Muscle layer of duodenum (tissue), 2 donors: ENCODE data around the gene UCK1.
"Not testable (repeated sequence)": the region's sequence is repeated elsewhere in the genome, so short reads cannot be mapped to it uniquely, and the experiment has no call there.

ENCODE experiments used
- H3K27ac ChIP-seq: one replicate; pipeline ENCODE4 v1.7.0; 2013; ENCODE audit warnings: mild to moderate bottlenecking, low read length
- H3K27me3 ChIP-seq: one replicate; pipeline ENCODE4 v1.7.0; 2013; ENCODE audit warnings: low read depth, mild to moderate bottlenecking, control low read depth, low read length
- H3K36me3 ChIP-seq, 2 donors: one replicate each; pipeline ENCODE4 v1.7.0; 2013; ENCODE audit warnings: low read length in 2 of 2, control low read depth in 1 of 2, mild to moderate bottlenecking in 1 of 2; ENCODE audit not compliant: insufficient read depth in 2 of 2, control insufficient read depth in 1 of 2
- H3K4me1 ChIP-seq, 2 donors: one replicate each; pipeline ENCODE4 v1.7.0; 2013; ENCODE audit warnings: low read length in 2 of 2, mild to moderate bottlenecking in 2 of 2, control low read depth in 1 of 2, moderate library complexity in 1 of 2; ENCODE audit not compliant: insufficient read depth in 2 of 2, control insufficient read depth in 1 of 2
- H3K4me3 ChIP-seq, 2 donors: one replicate each; pipeline ENCODE4 v1.7.0; 2013; ENCODE audit warnings: low read length in 2 of 2, low read depth in 1 of 2, mild to moderate bottlenecking in 1 of 2
- H3K9me3 ChIP-seq, 2 donors: one replicate each; pipeline ENCODE4 v1.7.0; 2013; ENCODE audit warnings: low read length in 2 of 2, control low read depth in 1 of 2, mild to moderate bottlenecking in 1 of 2; ENCODE audit not compliant: control insufficient read depth in 1 of 2
- donor health status: healthy.

Gene UCK1

GRCh38 chr9:131549186-131549585 is 18.1 kb upstream of the UCK1 start:
- Histone ChIP-seq H3K4me1 (peaks cover 0 to 14% of the 10 kb centered on the region in 2 donors), H3K27me3 (peaks cover 16% of the 10 kb centered on the region)
- H3K36me3 ChIP-seq, H3K9me3 ChIP-seq, H3K4me3 ChIP-seq, H3K27ac ChIP-seq: not testable (repeated sequence)

- peaks cover 0 to 14% of the 10 kb centered on the region in 2 donors for H3K4me1 ChIP-seq
- peaks cover 0 to 17% of the 10 kb centered on the region in 2 donors for H3K9me3 ChIP-seq
- no peaks in the 10 kb centered on the region for H3K36me3 ChIP-seq
- H3K27ac ChIP-seq: no peak overlapping the region
- H3K27me3 ChIP-seq: peaks cover 8% of the 10 kb centered on the region
- peak overlapping the region in 1 of 2 donors; percentile 56 for H3K4me3 ChIP-seq
Measured at GRCh38 chr9:131546336-131547084, 15.4 kb upstream of the UCK1 start.

- Histone ChIP-seq H3K4me3 (peak overlapping the region in 1 of 2 donors; percentile 56), H3K27ac (no peak overlapping the region), H3K27me3 (peaks cover 8% of the 10 kb centered on the region), H3K4me1 (peaks cover 0 to 14% of the 10 kb centered on the region in 2 donors), H3K9me3 (peaks cover 0 to 17% of the 10 kb centered on the region in 2 donors), H3K36me3 (no peaks in the 10 kb centered on the region)
Measured at GRCh38 chr9:131545786-131546335, 14.8 kb upstream of the UCK1 start.

GRCh38 chr9:131545003-131545785 is 14.1 kb upstream of the UCK1 start, which contains the start of gene PRRT1B:
TSS of gene PRRT1B (plus strand) at chr9:131545523. CDS start at chr9:131545616, 93 bp downstream.
- Histone ChIP-seq H3K4me3 (peak within 1 kb of the TSS in 1 of 2 donors; percentile 56), H3K36me3 (no peaks in the 10 kb centered on the region), H3K27me3 (peaks cover 8% of the 10 kb centered on the region), H3K27ac (no peak within 1 kb of the TSS), H3K9me3 (peaks cover 0 to 17% of the 10 kb centered on the region in 2 donors), H3K4me1 (peaks cover 0 to 14% of the 10 kb centered on the region in 2 donors)

GRCh38 chr9:131543141-131543540 is 12.1 kb upstream of the UCK1 start:
- Histone ChIP-seq H3K4me1 (peaks cover 0 to 14% of the 10 kb centered on the region in 2 donors), H3K27ac (no peak overlapping the region), H3K4me3 (peak overlapping the region in 1 of 2 donors; percentile 40), H3K27me3 (peaks cover 8% of the 10 kb centered on the region), H3K9me3 (peaks cover 0 to 17% of the 10 kb centered on the region in 2 donors), H3K36me3 (no peaks in the 10 kb centered on the region)

GRCh38 chr9:131539223-131539923 is 8.3 kb upstream of the UCK1 start:
- no peak overlapping the region for H3K4me3 ChIP-seq
- peaks cover 0 to 15% of the 10 kb centered on the region in 2 donors for H3K9me3 ChIP-seq
- no peak overlapping the region for H3K27ac ChIP-seq
- no peaks in the 10 kb centered on the region for H3K27me3 ChIP-seq
- no peaks in the 10 kb centered on the region for H3K36me3 ChIP-seq
- H3K4me1 ChIP-seq: no peaks in the 10 kb centered on the region

- H3K9me3 ChIP-seq: peaks cover 0 to 6% of the 10 kb centered on the region in 2 donors
- H3K4me3 ChIP-seq: no peak overlapping the region
- H3K27me3 ChIP-seq: no peaks in the 10 kb centered on the region
- no peaks in the 10 kb centered on the region for H3K36me3 ChIP-seq
- no peaks in the 10 kb centered on the region for H3K4me1 ChIP-seq
- H3K27ac ChIP-seq: no peak overlapping the region
Measured at GRCh38 chr9:131537946-131538345, 6.9 kb upstream of the UCK1 start.

- Histone ChIP-seq H3K4me3 (no peak overlapping the region), H3K27ac (no peak overlapping the region), H3K36me3 (no peaks in the 10 kb centered on the region), H3K4me1 (peaks cover 6 to 8% of the 10 kb centered on the region in 2 donors), H3K27me3 (no peaks in the 10 kb centered on the region), H3K9me3 (no peaks in the 10 kb centered on the region)
Measured at GRCh38 chr9:131534721-131535237, 3.7 kb upstream of the UCK1 start.

GRCh38 chr9:131530546-131530919 is 530 bp downstream of the UCK1 start:
- Histone ChIP-seq H3K4me3 (peak overlapping the region; percentile 74 to 85), H3K4me1 (peaks cover 6 to 13% of the 10 kb centered on the region in 2 donors), H3K27ac (no peak overlapping the region)

GRCh38 chr9:131529597-131530545 is 1.2 kb downstream of the UCK1 start:
- H3K9me3 ChIP-seq: no peaks in the 10 kb centered on the region
- H3K4me3 ChIP-seq: peak overlapping the region; percentile 74 to 85
- peaks cover 25 to 32% of the 10 kb centered on the region in 2 donors for H3K36me3 ChIP-seq
- H3K27me3 ChIP-seq: no peaks in the 10 kb centered on the region
- no peak overlapping the region for H3K27ac ChIP-seq
- H3K4me1 ChIP-seq: peaks cover 6 to 13% of the 10 kb centered on the region in 2 donors

More at GRCh38 chr9:131530546-131530919, 530 bp downstream of the UCK1 start:
- Histone ChIP-seq H3K36me3 (peaks cover 22 to 29% of the 10 kb centered on the region in 2 donors), H3K27me3 (no peaks in the 10 kb centered on the region), H3K9me3 (no peaks in the 10 kb centered on the region)
